Stimulated activated CD8-positive, alpha-beta memory T cell treated with anti-CD3 and anti-CD28 coated beads, Interleukin-7, amount 100 ng/mL, for 24 hours (primary cell): ENCODE results near the gene ADSS1.

Source experiments
- DNase-seq: peaks from one replicate; pipeline ENCODE4 v3.0.0-alpha.2; 2020; ENCODE audit warnings: low read depth

Gene ADSS1

GRCh38 chr14:104723651-104724406 lies at the start of gene ADSS1:
Gene ADSS1, plus strand, starts transcription at chr14:104724229. Its CDS starts 42 bp downstream, at chr14:104724271.
- DNase-seq = peak; percentile 16

GRCh38 chr14:104675447-104675846 lies 48.6 kb upstream of the ADSS1 start:
- no peak for DNase-seq

- no peak for DNase-seq
These were observed 47.8 kb upstream of the ADSS1 start for GRCh38 chr14:104676130-104676693.

- peak; percentile 43 for DNase-seq
These were observed 47.1 kb upstream of the ADSS1 start for GRCh38 chr14:104676694-104677511.

- DNase-seq = peak; percentile 52
These were observed 46.3 kb upstream of the ADSS1 start for GRCh38 chr14:104677512-104678332.

GRCh38 chr14:104678346-104678745 lies 45.7 kb upstream of the ADSS1 start:
- DNase-seq = no peak

GRCh38 chr14:104678901-104679705 lies 44.9 kb upstream of the ADSS1 start:
- no peak for DNase-seq

GRCh38 chr14:104680056-104680805 lies 43.8 kb upstream of the ADSS1 start:
- DNase-seq = no peak

GRCh38 chr14:104680806-104681688 lies 43.0 kb upstream of the ADSS1 start:
- DNase-seq = no peak

GRCh38 chr14:104681689-104682074 lies 42.3 kb upstream of the ADSS1 start:
- no peak for DNase-seq

GRCh38 chr14:104682107-104682593 lies 41.9 kb upstream of the ADSS1 start:
- DNase-seq = no peak

- no peak for DNase-seq
These were observed 40.2 kb upstream of the ADSS1 start for GRCh38 chr14:104683653-104684448.

- no peak for DNase-seq
These were observed 39.6 kb upstream of the ADSS1 start for GRCh38 chr14:104684449-104684821.

GRCh38 chr14:104685216-104685997 lies 38.6 kb upstream of the ADSS1 start:
- DNase-seq = no peak

GRCh38 chr14:104685998-104686610 lies 37.9 kb upstream of the ADSS1 start:
- DNase-seq = no peak

GRCh38 chr14:104686624-104687517 lies 37.2 kb upstream of the ADSS1 start:
- no peak for DNase-seq
